Smooth muscle cell (in vitro differentiated cells): Measurements from ENCODE around the gene MAPK8IP3. TPM values are rescaled to one million over a fixed set of nuclear protein-coding genes. Genes with fewer than 3 reads are reported as not detected.

Experiments
- DNase-seq: peaks from one replicate; lab custom pipeline; 2025; ENCODE audit not compliant: unreplicated experiment; lab: John Stamatoyannopoulos, UW
- H2AFZ ChIP-seq: fragments of 200-600 bp; sonication (generic); 2 replicates; pipeline ENCODE4 v1.6.0; 2016; ENCODE audit warnings: antibody characterized with exemption, low read depth, mild to moderate bottlenecking
- H3F3A ChIP-seq: fragments of 200-600 bp; sonication (generic); 2 replicates; pipeline ENCODE4 v1.6.0; 2017; ENCODE audit warnings: antibody characterized with exemption, low read depth
- H3K27ac ChIP-seq: fragments of 200-600 bp; sonication (generic); 2 replicates; pipeline ENCODE4 v1.5.1; 2016; ENCODE audit warnings: low read depth, mild to moderate bottlenecking
- H3K27me3 ChIP-seq: fragments of 200-600 bp; sonication (generic); 2 replicates; pipeline ENCODE4 v1.6.1; 2016; ENCODE audit warnings: low read depth, mild to moderate bottlenecking
- H3K36me3 ChIP-seq: fragments of 200-600 bp; sonication (generic); 2 replicates; pipeline ENCODE4 v1.5.1; 2016; ENCODE audit warnings: low read depth
- H3K4me1 ChIP-seq: fragments of 200-600 bp; sonication (generic); 2 replicates; pipeline ENCODE4 v1.5.1; 2016; ENCODE audit warnings: low read depth
- H3K4me2 ChIP-seq: fragments of 200-600 bp; sonication (generic); 2 replicates; pipeline ENCODE4 v1.6.0; 2016; ENCODE audit warnings: mild to moderate bottlenecking
- H3K4me3 ChIP-seq: fragments of 200-600 bp; sonication (generic); 2 replicates; pipeline ENCODE4 v1.5.1; 2016; ENCODE audit warnings: mild to moderate bottlenecking
- H3K79me2 ChIP-seq: fragments of 200-600 bp; sonication (generic); 2 replicates; pipeline ENCODE4 v1.6.0; 2016; ENCODE audit warnings: low read depth, mild to moderate bottlenecking
- H3K9ac ChIP-seq: fragments of 200-600 bp; sonication (generic); 2 replicates; pipeline ENCODE4 v1.6.0; 2016; ENCODE audit warnings: low read depth
- H3K9me3 ChIP-seq: fragments of 200-600 bp; sonication (generic); replicated peaks from 2 replicates; pipeline ENCODE4 v1.5.1; 2016; ENCODE audit warnings: low read depth
- H4K20me1 ChIP-seq: fragments of 200-600 bp; sonication (generic); 2 replicates; pipeline ENCODE4 v1.6.0; 2016; ENCODE audit warnings: low read depth
- CTCF ChIP-seq: fragments of 200-600 bp; sonication (generic); IDR thresholded peaks from 2 replicates; pipeline ENCODE4 v1.5.1; 2017; ENCODE audit warnings: borderline replicate concordance, mild to moderate bottlenecking, antibody characterized with exemption; ENCODE audit not compliant: insufficient read depth, poor library complexity, severe bottlenecking
- whole genome bisulfite sequencing: methylation state at CpG from one replicate; pipeline ENCODE4 v1.1.7; 2016; ENCODE audit warnings: low lambda C conversion rate; 5-methylcytosine and 5-hydroxymethylcytosine counted together
- polyA plus RNA-seq: library from polyadenylated mRNA; unstranded; fragments of >200 nt; fragmentation: Nextera tagmentation; extraction: Ambion mirVana; gene quantifications from 2 replicates; pipeline ENCODE4 v1.2.1, GENCODE V29; 2016
- total RNA-seq: library from RNA; depleted of rRNA; stranded (reverse); fragments of >200 nt; gene quantifications from 2 replicates; pipeline ENCODE4 v1.2.3, GENCODE V29; 2014

Gene MAPK8IP3
- total RNA-seq: 36.2 and 43.6 TPM in 2 replicates
- 47.8 and 69.2 TPM in 2 replicates for polyA plus RNA-seq

- WGBS: under 1% methylated on average over 79 of the region's 79 CpGs
- Histone ChIP-seq H4K20me1 (peaks cover 39% of the 10 kb centered on the region), H3K4me2 (peak within 1 kb of the TSS; percentile 91), H3K4me1 (peaks cover 9% of the 10 kb centered on the region), H3K9ac (peak within 1 kb of the TSS; percentile 91), H3K36me3 (no peaks in the 10 kb centered on the region), H3F3A (peaks cover 13% of the 10 kb centered on the region), H2AFZ (peak within 1 kb of the TSS; percentile 88), H3K27ac (peak within 1 kb of the TSS; percentile 88), H3K9me3 (no peaks in the 10 kb centered on the region), H3K27me3 (no peaks in the 10 kb centered on the region), H3K79me2 (peaks cover 47% of the 10 kb centered on the region), H3K4me3 (peak within 1 kb of the TSS; percentile 83)
- TF ChIP-seq CTCF: peak; percentile 93
- DNase-seq: peak; percentile 87
Observed at GRCh38 chr16:1705688-1706385, at the start of gene MAPK8IP3. TSS of gene MAPK8IP3 (plus strand) at chr16:1706195. CDS start at chr16:1706340, 145 bp downstream.

GRCh38 chr16:1656808-1657617, 49.0 kb upstream of the MAPK8IP3 start:
- TF ChIP-seq CTCF: no peak
- no peak overlapping the region for H3K27ac ChIP-seq
- no peaks in the 10 kb centered on the region for H3K27me3 ChIP-seq
- no peaks in the 10 kb centered on the region for H3K9me3 ChIP-seq
- H3F3A ChIP-seq: no peaks in the 10 kb centered on the region
- peaks cover 7% of the 10 kb centered on the region for H3K36me3 ChIP-seq
- 95% methylated on average over 21 of the region's 24 CpGs for WGBS
- no peak overlapping the region for H3K9ac ChIP-seq
- H3K4me3 ChIP-seq: no peak overlapping the region
- H3K4me1 ChIP-seq: no peaks in the 10 kb centered on the region
- H4K20me1 ChIP-seq: peaks cover 4% of the 10 kb centered on the region
- no peaks in the 10 kb centered on the region for H3K79me2 ChIP-seq
- H3K4me2 ChIP-seq: no peak overlapping the region
- DNase-seq: no peak
- no peak overlapping the region for H2AFZ ChIP-seq

GRCh38 chr16:1657841-1658240, 48.2 kb upstream of the MAPK8IP3 start:
- no peaks in the 10 kb centered on the region for H3K79me2 ChIP-seq
- no peak for DNase-seq
- H3K27ac ChIP-seq: no peak overlapping the region
- no peaks in the 10 kb centered on the region for H3K4me1 ChIP-seq
- no peaks in the 10 kb centered on the region for H3K27me3 ChIP-seq
- peaks cover 7% of the 10 kb centered on the region for H3K36me3 ChIP-seq
- 91% methylated on average over 11 of the region's 13 CpGs for WGBS
- H3K9me3 ChIP-seq: no peaks in the 10 kb centered on the region
- no peak overlapping the region for H3K9ac ChIP-seq
- H4K20me1 ChIP-seq: peaks cover 4% of the 10 kb centered on the region
- H2AFZ ChIP-seq: no peak overlapping the region
- TF ChIP-seq CTCF: no peak
- H3F3A ChIP-seq: no peaks in the 10 kb centered on the region
- H3K4me2 ChIP-seq: no peak overlapping the region
- H3K4me3 ChIP-seq: no peak overlapping the region
